HepG2 (cell line): ENCODE measurements around the gene MBD3L3. TPM values are rescaled to one million over a fixed set of nuclear protein-coding genes. Genes with fewer than 3 reads are reported as not detected.

Experiments used
- ATAC-seq: fragments of 200-7000 bp; cut with Tn5 transposase; 3 replicates; pipeline ENCODE4 v1.9.1; 2020; ENCODE audit warnings: mild to moderate bottlenecking, moderate library complexity
- BruUV-seq: library from RNA; stranded (reverse); fragments of 400-500 nt; replicated peaks from 2 replicates; lab custom pipeline; 2021; lab: Mats Ljungman, UMichigan
- CTCF ChIA-PET: fragments of 300-600 bp; formaldehyde crosslinking; extraction: SDS; loops from one replicate; lab custom pipeline; 2021; ENCODE audit warnings: low total read pairs, inconsistent platforms, low intra/inter-chr PET ratio; lab: Yijun Ruan, JAX
- POLR2A ChIA-PET: fragments of 350-600 bp; sonication (Branson Sonifier 250); formaldehyde crosslinking; loops from one replicate; lab custom pipeline; 2020; ENCODE audit warnings: antibody characterized with exemption, inconsistent platforms; lab: Yijun Ruan, JAX
- DNase-seq: peaks from one replicate; pipeline ENCODE4 v3.0.0-alpha.2; 2015; ENCODE audit warnings: low spot score
- FAIRE-seq: peaks from 3 replicates; lab custom pipeline; 2011; peaks lifted over from hg19 to GRCh38; lab: Jason Lieb, UNC
- H2AFZ ChIP-seq: one replicate; pipeline ENCODE4 v1.6.1; 2011; ENCODE audit warnings: low read length, inconsistent platforms
- H3K27ac ChIP-seq: fragments of 300-600 bp; 3 replicates; pipeline ENCODE4 v1.8.0; 2011; ENCODE audit warnings: mixed run types, mild to moderate bottlenecking, mixed read lengths, low read length, inconsistent platforms; ENCODE audit not compliant: insufficient read depth; ENCODE audit errors: extremely low read length
- H3K27me3 ChIP-seq, 2 experiments: fragments of 200-600 bp in 1 of 2; 2 replicates in 1 of 2; 3 replicates in 1 of 2; pipeline versions ENCODE4 v1.6.0 to v1.8.0; 2011; ENCODE audit warnings: low read length in 2 of 2, mild to moderate bottlenecking in 2 of 2, moderate library complexity in 2 of 2, inconsistent platforms in 1 of 2; ENCODE audit not compliant: insufficient read depth in 2 of 2, control insufficient read depth in 1 of 2
- H3K36me3 ChIP-seq, 2 experiments: fragments of 200-600 bp in 1 of 2; replicated peaks in 1 of 2; 2 replicates in 1 of 2; 3 replicates in 1 of 2; pipeline versions ENCODE4 v1.5.1 to v1.8.0; 2011; ENCODE audit warnings: low read length in 2 of 2, inconsistent platforms in 1 of 2; ENCODE audit not compliant: insufficient read depth in 2 of 2, control insufficient read depth in 1 of 2
- H3K4me1 ChIP-seq: 2 replicates; pipeline ENCODE4 v1.5.1; 2012; ENCODE audit warnings: low read length, inconsistent platforms; ENCODE audit not compliant: insufficient read depth
- H3K4me2 ChIP-seq: 2 replicates; pipeline ENCODE4 v1.6.0; 2011; ENCODE audit warnings: low read depth, low read length, inconsistent platforms
- H3K4me3 ChIP-seq, 3 experiments: fragments of 200-600 bp in 1 of 3; sonication (generic), shearing (Covaris generic) in 1 of 3; replicated peaks in 1 of 3; 2 replicates each; pipeline ENCODE4 v1.5.1; 2011 to 2016; ENCODE audit warnings: low read length in 3 of 3, inconsistent platforms in 2 of 3, low read depth in 2 of 3, mild to moderate bottlenecking in 2 of 3, control low read depth in 1 of 3, mixed read lengths in 1 of 3; ENCODE audit not compliant: insufficient read depth in 1 of 3
- H3K79me2 ChIP-seq: one replicate; pipeline ENCODE4 v1.6.1; 2011; ENCODE audit warnings: low read length, inconsistent platforms; ENCODE audit not compliant: insufficient read depth
- H3K9ac ChIP-seq: 2 replicates; pipeline ENCODE4 v1.6.0; 2011; ENCODE audit warnings: mild to moderate bottlenecking, low read depth, low read length, inconsistent platforms; ENCODE audit not compliant: insufficient read depth
- H3K9me3 ChIP-seq: 2 replicates; pipeline ENCODE4 v1.5.1; 2012; ENCODE audit warnings: mild to moderate bottlenecking, low read length
- H4K20me1 ChIP-seq: 2 replicates; pipeline ENCODE4 v1.6.0; 2011; ENCODE audit warnings: inconsistent platforms, mild to moderate bottlenecking, low read length, moderate library complexity; ENCODE audit not compliant: insufficient read depth
- ARNT ChIP-seq: fragments of 450-650 bp; IDR thresholded peaks from 2 replicates; pipeline ENCODE4 v1.6.1; 2017
- BORCS8-MEF2B ChIP-seq: sonication (generic); formaldehyde crosslinking; IDR thresholded peaks from 2 replicates; pipeline ENCODE4 v1.8.0; 2022; ENCODE audit warnings: mild to moderate bottlenecking, missing genetic modification reagents
- CBX1 ChIP-seq: IDR thresholded peaks from one replicate; pipeline ENCODE4 v1.6.1; 2016; ENCODE audit warnings: antibody characterized with exemption, low read depth
- CEBPG ChIP-seq: IDR thresholded peaks from 2 replicates; pipeline ENCODE4 v1.6.1; 2016
- HINFP ChIP-seq: sonication (generic); formaldehyde crosslinking; IDR thresholded peaks from 2 replicates; pipeline ENCODE4 v1.4.0; 2020; ENCODE audit warnings: low read depth, mild to moderate bottlenecking, missing genetic modification reagents
- HOXD1 ChIP-seq: sonication (generic); formaldehyde crosslinking; IDR thresholded peaks from 2 replicates; pipeline ENCODE4 v1.5.0; 2020; ENCODE audit warnings: missing genetic modification reagents
- NKX3-1 ChIP-seq: sonication (generic); formaldehyde crosslinking; IDR thresholded peaks from 2 replicates; pipeline ENCODE4 v1.5.0; 2020; ENCODE audit warnings: missing genetic modification reagents
- POLR2AphosphoS5 ChIP-seq: IDR thresholded peaks from 2 replicates; pipeline ENCODE4 v1.6.1; 2012; ENCODE audit warnings: low read depth, low read length
- RXRB ChIP-seq: IDR thresholded peaks from 2 replicates; pipeline ENCODE4 v1.6.1; 2016; ENCODE audit warnings: borderline replicate concordance, missing genetic modification reagents, missing compliant biosample characterization
- TEAD3 ChIP-seq: optimal IDR thresholded peaks from 2 replicates; pipeline ENCODE3; 2016; ENCODE audit warnings: borderline replicate concordance
- ZFP36L2 ChIP-seq: sonication (generic); formaldehyde crosslinking; IDR thresholded peaks from 2 replicates; pipeline ENCODE4 v1.4.0; 2020; ENCODE audit warnings: missing genetic modification reagents
- ZNF280B ChIP-seq: sonication (generic); formaldehyde crosslinking; IDR thresholded peaks from 2 replicates; pipeline ENCODE4 v1.5.0; 2020; ENCODE audit warnings: missing genetic modification reagents, mild to moderate bottlenecking, borderline replicate concordance
- ZNF337 ChIP-seq: sonication (generic); formaldehyde crosslinking; IDR thresholded peaks from 2 replicates; pipeline ENCODE4 v1.5.1; 2020; ENCODE audit warnings: missing genetic modification reagents, low read depth, mild to moderate bottlenecking, borderline replicate concordance
- ZNF557 ChIP-seq: sonication (generic); formaldehyde crosslinking; IDR thresholded peaks from 2 replicates; pipeline ENCODE4 v1.4.0; 2020; ENCODE audit warnings: missing genetic modification reagents
- ZNF687 ChIP-seq: sonication (generic); formaldehyde crosslinking; IDR thresholded peaks from 2 replicates; pipeline ENCODE4 v1.5.1; 2020; ENCODE audit warnings: mild to moderate bottlenecking, missing genetic modification reagents, moderate library complexity
- ZNF770 ChIP-seq: sonication (generic); formaldehyde crosslinking; IDR thresholded peaks from 2 replicates; pipeline ENCODE4 v1.5.0; 2020; ENCODE audit warnings: mild to moderate bottlenecking, missing genetic modification reagents
- ZSCAN29 ChIP-seq: sonication (generic); formaldehyde crosslinking; conservative IDR thresholded peaks from 2 replicates; pipeline ENCODE4 v1.4.0; 2020; ENCODE audit warnings: mild to moderate bottlenecking, missing genetic modification reagents
- WGBS: methylation state at CpG from one replicate; pipeline ENCODE4 v1.1.6; 2017; ENCODE audit warnings: low lambda C conversion rate; 5-methylcytosine and 5-hydroxymethylcytosine counted together
- in situ Hi-C: cut with HindIII; loops from 2 replicates; pipeline ENCODE4 v1.10.0; 2017; ENCODE audit warnings: low pct_unique_long_range_greater_than_20kb; ENCODE audit not compliant: extremely low pct_ligation_motif_present
- intact Hi-C: fragments of 100-400 bp; cut with micrococcal nuclease; formaldehyde crosslinking; loops from one replicate; pipeline ENCODE4 v1.10.0; 2022; ENCODE audit not compliant: unreplicated experiment
- polyA plus RNA-seq, 8 experiments: library from polyadenylated mRNA; depleted of rRNA in 3 of 8; stranded (reverse) in 7 of 8; unstranded in 1 of 8; fragments of >200 nt; fragmentation: Illumina TruSeq in 4 of 8; extraction: Trizol in 4 of 8; gene quantifications; 2 replicates each; pipeline versions ENCODE4 v1.2.1 to v1.2.3, GENCODE V29; 2011 to 2016; ENCODE audit warnings: low read depth in 4 of 8, missing spikeins in 1 of 8, mixed read lengths in 1 of 8; ENCODE audit not compliant: insufficient read depth in 1 of 8
- total RNA-seq, 5 experiments: library from RNA; depleted of rRNA; stranded (reverse); fragments of >200 nt; fragmentation: Illumina TruSeq; extraction: Trizol; gene quantifications; 2 replicates each; pipeline ENCODE4 v1.2.3, GENCODE V29; 2016; ENCODE audit warnings: low read depth in 1 of 5

MBD3L3 gene
- total and polyA plus RNA-seq, 2 of the 13 experiments (the other 11 are each of a cell fraction or from before 2014, with no cell fraction given), result not detected

- intact Hi-C loops, result no loop called here
- FAIRE-seq, result no peak
- H3K9ac ChIP-seq, result no peak overlapping the region
- H3K4me3 ChIP-seq, result no peak overlapping the region
- 96% methylated on average over 6 of the region's 6 CpGs for WGBS
- DNase-seq, result no peak
- no peak overlapping the region for H3K4me2 ChIP-seq
- TF ChIP-seq NKX3-1 (CRISPR knock-in tag), result no peak
- TF ChIP-seq ZNF280B, result no peak
- no peak for TF ChIP-seq ZSCAN29 (CRISPR knock-in tag)
- no peak for TF ChIP-seq HINFP (CRISPR knock-in tag)
- no peak for TF ChIP-seq ARNT
- no peak for TF ChIP-seq ZNF770 (CRISPR knock-in tag)
- no peak for TF ChIP-seq HOXD1 (CRISPR knock-in tag)
- TF ChIP-seq BORCS8-MEF2B (CRISPR knock-in tag), result no peak
- TF ChIP-seq POLR2AphosphoS5, result no peak
- no peak for TF ChIP-seq ZNF687 (CRISPR knock-in tag)
- TF ChIP-seq CBX1, result no peak
- TF ChIP-seq TEAD3 (CRISPR knock-in tag), result no peak
- no peak for TF ChIP-seq CEBPG
- TF ChIP-seq ZNF557 (CRISPR knock-in tag), result no peak
- TF ChIP-seq ZNF337, result no peak
- TF ChIP-seq ZFP36L2, result no peak
- no peak for TF ChIP-seq RXRB (CRISPR knock-in tag)
- H3K36me3 ChIP-seq, result peaks cover under 1 to 8% of the 10 kb centered on the region in 2 experiments; a peak in 4 of 5 replicates
- H3K9me3 ChIP-seq, result peaks cover 27% of the 10 kb centered on the region
- H3K27ac ChIP-seq, result no peak overlapping the region
- H2AFZ ChIP-seq, result no peak overlapping the region
- H3K27me3 ChIP-seq, result no peaks in the 10 kb centered on the region
- no peaks in the 10 kb centered on the region for H3K4me1 ChIP-seq
- ATAC-seq, result no peak
- no peaks in the 10 kb centered on the region for H4K20me1 ChIP-seq
- BruUV-seq, result no TSS peak
- POLR2A ChIA-PET, result interaction anchor here (1.0 kb wide), 1 partner anchor 20 kb away, joined by 3 read pairs; the partner anchor contains the start of gene ZNF557
- CTCF ChIA-PET, result no interaction called here
- in situ Hi-C loops, result no loop called here
- no peaks in the 10 kb centered on the region for H3K79me2 ChIP-seq
Measured at GRCh38 chr19:7088999-7089398, 30.5 kb upstream of the MBD3L3 start.
